OCI-LY3 (cell line): ENCODE measurements around the gene ANK3.

Experiments used
- EZH2phosphoT487 ChIP-seq: fragments of 200-600 bp; shearing (Covaris generic); IDR thresholded peaks from 2 replicates; pipeline ENCODE4 v1.6.1; 2018; ENCODE audit warnings: antibody characterized with exemption, mixed run types, low read depth
- TF ChIP-seq, protein P1 (sequence below): fragments of 200-600, 300-600 bp; sonication (generic); IDR thresholded peaks from 2 replicates; pipeline ENCODE4 v1.5.1; 2014; ENCODE audit warnings: antibody characterized with exemption, low read length, low read depth

DNA sequence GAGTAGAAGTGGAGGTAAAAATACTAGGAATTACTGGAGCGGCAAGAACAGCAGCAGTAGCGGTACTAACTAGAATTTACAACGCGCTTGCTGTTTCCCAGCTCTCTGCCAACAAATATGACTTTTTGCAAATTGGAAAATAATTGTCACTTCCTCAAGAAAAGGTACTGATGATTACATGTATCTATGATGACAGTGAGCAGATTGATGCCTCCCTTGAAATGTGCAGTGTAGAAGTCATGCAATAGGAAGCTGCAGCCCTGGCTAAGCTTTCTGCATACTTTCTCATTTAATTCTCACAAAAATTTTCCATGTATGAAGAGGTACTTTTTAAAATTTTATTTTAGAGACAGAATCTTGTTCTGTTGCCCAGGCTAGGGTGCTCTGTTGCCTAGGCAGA is 49.9 kb downstream of the ANK3 start:
- TF ChIP-seq, protein P1, sequence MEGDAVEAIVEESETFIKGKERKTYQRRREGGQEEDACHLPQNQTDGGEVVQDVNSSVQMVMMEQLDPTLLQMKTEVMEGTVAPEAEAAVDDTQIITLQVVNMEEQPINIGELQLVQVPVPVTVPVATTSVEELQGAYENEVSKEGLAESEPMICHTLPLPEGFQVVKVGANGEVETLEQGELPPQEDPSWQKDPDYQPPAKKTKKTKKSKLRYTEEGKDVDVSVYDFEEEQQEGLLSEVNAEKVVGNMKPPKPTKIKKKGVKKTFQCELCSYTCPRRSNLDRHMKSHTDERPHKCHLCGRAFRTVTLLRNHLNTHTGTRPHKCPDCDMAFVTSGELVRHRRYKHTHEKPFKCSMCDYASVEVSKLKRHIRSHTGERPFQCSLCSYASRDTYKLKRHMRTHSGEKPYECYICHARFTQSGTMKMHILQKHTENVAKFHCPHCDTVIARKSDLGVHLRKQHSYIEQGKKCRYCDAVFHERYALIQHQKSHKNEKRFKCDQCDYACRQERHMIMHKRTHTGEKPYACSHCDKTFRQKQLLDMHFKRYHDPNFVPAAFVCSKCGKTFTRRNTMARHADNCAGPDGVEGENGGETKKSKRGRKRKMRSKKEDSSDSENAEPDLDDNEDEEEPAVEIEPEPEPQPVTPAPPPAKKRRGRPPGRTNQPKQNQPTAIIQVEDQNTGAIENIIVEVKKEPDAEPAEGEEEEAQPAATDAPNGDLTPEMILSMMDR, result no peak
- no peak for TF ChIP-seq EZH2phosphoT487
